Inflammatory macrophage (primary cell): ENCODE results near the gene RCL1.

Source experiments
- DNase-seq, 2 donors: peaks; one replicate each; pipeline ENCODE4 v3.0.0-alpha.2; 2020 to 2022

Gene RCL1

DNA sequence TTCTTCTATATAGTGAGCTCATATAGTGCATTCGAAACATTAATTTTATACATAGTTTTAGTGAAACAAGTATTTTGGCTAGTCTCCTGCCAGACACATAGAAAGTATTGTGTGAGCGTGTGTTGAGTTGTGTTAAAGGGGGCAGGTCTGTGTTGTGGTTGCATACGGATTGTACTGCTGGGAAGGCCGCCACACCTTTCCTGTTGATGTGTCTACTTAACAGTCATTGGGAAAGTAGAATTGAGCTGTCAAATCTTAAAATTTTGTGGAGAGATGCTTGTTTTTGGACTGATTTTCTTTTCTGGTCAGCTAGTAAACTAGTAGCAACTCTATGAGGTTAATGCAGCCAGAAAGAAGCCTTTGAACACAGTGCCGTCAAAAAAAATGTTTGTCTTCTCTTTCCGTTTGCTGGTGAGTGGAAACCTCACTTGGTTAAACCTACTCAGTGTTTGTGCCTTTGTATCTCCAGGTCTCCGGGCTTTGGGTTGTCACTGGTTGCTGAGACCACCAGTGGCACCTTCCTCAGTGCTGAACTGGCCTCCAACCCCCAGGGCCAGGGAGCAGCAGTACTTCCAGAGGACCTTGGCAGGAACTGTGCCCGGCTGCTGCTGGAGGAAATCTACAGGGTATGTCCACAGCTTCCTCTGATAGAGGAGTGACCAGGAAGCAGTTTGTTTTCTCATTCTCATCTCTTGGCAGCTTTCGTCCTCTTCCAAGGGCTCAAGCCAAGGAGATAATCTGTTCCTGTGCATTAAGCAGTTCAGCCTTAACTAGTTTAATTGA is 51.5 kb downstream of the RCL1 start:
- DNase-seq, result no peak

DNA sequence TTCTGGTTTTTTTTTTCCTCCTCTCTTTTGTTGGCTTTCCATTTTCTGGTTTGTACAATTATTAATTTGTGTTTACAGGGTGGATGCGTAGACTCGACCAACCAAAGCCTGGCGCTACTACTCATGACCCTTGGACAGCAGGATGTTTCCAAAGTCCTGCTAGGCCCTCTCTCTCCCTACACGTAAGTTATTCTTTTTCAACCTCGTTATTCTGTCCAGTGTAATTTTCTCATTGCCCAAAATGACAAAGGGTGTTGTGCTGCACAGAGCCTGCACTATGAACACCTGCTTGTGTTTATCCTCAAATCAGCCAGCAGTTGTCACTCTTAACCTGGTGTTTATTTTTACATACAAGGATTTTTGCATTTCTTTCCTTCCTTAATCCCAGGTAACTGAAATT is 56.6 kb downstream of the RCL1 start:
- DNase-seq, result no peak

DNA sequence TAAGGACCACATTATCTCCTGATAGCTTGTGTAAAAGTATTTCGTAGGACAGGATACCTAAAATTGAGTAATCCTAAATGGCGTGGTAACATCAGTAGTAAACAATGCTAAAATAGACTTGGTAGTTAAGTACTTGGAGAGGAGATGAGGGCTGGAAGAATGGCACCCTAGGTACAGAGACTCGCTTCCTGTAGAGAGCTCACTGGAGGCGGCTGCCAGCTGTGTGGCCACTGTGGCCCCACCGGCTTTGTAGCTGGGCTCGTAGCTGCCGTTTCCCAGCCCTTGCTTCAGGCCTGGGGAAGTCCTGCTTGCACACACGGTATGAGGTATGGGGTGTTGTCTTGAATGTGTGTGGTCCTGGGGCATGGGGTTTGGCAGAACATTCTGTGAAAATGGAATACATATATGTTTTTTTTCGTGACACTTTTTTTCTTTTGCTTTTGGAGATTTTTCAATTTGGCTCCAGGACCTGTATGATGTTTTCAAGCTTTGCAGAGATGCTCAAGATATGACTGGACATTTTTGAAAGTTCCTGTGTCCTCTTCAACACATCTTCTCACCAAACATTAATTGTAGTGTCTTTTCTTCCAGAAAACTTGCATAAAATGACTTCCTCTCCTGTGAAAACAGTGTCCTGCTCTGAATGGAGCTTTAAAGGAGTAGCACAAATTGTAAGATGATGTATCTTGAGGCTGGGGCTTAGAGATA is 58.0 kb downstream of the RCL1 start:
- DNase-seq, result no peak

DNA sequence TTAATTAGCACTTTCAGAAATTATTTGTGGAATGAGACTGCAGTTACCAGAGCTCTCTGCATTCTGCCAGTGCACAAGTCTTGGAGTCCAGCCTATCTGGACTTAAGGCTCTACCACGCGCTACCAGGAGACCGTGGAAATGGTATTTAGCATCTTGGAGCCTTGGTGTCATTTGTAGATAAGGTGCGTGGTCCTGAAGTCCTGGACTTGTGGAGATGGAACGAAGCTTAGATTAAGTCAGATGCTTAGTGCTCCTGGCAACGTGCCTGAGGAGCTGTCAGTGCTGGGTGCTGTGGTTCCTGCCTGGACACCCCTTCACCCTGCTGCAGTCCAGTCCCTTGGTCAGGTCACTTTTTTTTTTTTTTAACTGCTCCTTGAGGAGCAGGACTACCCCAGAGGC is 59.7 kb downstream of the RCL1 start:
- no peak for DNase-seq

DNA sequence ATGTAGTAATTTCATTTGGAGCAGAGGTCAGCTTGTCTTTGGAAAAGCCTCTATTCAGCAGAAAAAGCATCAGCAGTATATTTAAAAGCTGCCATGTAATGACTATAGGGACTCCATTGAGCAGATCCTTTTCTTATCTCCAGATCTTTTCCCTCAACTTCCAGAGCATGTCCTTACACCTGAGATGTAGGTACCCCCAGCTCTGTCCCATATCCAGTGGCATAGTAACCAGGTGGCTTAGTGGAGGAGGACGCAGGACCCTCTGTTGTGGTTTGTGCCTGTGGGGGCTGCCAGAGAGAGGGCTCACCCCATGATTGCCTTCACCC is 61.5 kb downstream of the RCL1 start:
- DNase-seq, result no peak

DNA sequence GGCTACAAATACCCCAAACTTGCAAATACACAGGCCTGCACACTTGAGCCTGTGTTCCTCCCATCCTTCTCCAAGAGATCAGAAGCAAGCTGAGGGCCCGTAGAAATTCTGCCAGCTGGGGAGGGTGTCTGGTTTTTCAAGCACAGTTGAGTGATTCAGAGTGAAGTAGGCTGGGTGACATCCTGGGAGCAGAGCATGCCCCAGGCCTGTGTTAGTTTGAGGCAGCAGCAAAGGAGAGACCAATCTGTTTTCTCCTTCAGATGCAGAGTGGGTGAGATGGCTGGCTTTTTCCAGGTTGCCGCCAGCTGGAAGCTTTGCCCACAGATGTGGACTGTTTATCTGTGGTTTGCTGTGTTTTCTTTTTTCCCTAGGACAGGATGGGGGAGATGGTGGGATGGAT is 63.1 kb downstream of the RCL1 start:
- DNase-seq, result no peak

DNA sequence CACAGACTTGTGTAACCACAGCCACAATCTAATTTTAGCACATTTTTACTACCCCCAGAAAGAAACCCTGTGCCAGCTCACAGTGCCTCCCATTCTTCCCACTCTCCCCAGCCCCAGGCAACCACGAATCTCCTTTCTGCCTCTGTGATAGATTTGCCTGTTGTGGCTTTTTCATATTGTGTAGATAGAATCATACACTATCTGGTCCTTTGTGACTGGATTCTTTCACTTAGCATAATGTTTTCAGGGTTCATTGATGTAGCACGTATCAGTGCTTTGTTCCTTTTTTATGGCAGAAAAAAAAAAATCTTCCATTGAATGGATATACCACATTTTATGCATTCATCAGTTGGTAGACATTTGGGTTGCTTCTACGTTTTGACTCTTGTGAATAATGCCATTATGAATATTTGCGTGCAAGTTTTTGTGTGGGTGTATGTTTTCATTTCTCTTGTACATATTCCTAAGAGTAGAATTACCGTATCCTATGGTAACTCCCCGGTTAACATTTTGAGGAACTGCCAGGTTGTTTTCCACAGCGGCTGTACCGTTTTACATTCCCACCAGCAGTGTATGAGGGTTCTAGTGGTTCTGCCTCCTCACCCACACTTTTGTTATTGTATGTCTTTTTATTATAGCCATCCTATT is 64.5 kb downstream of the RCL1 start:
- no peak for DNase-seq

DNA sequence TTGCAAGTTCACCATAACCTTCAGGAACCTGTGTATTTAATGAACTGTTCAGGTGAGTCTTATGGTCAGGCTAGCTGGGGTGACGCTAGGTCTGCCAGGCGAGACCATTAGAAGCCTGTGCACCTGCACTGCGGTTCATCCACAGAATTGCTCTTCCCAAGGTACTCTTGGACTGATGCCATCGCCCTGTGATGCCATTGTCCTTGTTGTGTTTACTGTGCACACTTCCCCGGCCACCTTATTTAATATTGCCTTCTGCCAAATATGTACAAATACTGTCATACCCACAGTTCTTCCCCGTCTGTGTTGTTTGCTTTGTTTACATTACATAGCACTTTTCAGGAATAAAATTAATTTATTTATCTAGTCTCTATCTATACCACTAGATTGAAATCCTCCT is 66.3 kb downstream of the RCL1 start:
- DNase-seq, result no peak

DNA sequence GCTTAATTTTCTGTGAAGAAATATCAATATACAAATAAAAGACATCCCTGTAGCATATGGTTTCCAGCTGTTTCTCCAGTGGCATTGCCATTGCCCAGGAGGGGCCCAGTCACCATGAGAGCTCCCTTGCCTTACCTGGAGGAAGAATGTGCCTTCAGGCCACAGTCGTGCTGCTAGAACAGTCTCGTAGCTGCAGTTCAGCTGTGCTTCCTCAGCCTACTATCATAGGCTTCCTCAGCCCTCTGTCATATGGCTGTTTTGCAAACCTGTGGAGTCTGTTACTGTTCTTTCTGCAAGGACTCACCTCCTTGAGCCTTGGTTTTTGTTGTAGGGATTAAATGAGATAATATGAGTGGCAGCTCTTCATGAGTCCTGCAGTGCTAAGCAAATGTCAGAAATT is 67.6 kb downstream of the RCL1 start:
- DNase-seq, result no peak

DNA sequence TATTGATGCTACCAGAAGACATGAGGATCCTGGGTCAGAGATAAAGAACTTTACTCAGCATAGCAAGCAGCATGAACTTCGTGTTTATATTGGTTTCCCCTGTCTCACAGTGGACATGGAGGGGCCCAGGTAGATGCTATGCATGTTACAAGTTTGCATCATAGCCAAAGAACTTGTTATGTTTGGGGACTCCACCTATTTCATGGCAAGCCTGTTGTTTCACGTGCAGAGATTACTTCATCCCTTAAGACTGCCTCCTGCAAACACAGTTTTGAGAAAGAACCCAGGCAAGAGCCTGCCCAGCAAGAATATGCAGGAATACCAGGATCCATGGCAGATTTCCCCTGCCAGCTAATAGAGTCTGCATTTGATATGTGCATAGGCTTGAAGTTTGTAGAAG is 68.4 kb downstream of the RCL1 start:
- DNase-seq, result no peak

DNA sequence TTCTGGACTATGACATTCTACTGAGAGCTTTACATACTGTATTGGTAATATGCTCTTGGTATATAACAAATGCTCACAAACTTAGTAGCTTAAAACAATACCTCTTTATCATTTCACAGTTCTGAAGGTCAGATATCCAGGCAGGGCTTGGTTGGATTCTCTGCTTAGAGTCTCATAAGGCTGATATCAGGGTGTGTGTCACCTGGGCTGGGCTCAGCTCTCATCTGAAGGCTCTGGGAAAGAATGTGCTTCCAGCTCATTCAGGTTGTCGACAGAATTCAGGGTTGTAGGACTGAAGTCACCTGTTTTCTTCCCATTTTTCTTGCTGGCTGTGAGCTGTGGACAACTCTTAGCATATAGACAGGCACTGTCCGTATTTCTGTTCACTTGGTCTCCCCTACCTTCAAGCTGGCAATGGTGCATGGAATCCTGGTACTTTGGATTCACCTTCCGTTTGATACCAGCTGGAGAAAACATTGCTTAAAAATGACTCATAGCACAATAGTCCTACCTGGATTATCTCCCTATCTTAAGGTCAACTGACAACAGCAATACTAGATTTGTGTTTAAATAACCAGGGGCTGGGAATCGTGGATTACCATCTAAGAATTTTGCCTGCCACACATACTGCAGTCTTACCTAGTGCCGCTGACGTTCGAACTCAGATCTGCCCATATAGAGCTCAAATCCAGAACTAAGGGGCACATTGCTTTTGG is 69.2 kb downstream of the RCL1 start:
- DNase-seq, result no peak

DNA sequence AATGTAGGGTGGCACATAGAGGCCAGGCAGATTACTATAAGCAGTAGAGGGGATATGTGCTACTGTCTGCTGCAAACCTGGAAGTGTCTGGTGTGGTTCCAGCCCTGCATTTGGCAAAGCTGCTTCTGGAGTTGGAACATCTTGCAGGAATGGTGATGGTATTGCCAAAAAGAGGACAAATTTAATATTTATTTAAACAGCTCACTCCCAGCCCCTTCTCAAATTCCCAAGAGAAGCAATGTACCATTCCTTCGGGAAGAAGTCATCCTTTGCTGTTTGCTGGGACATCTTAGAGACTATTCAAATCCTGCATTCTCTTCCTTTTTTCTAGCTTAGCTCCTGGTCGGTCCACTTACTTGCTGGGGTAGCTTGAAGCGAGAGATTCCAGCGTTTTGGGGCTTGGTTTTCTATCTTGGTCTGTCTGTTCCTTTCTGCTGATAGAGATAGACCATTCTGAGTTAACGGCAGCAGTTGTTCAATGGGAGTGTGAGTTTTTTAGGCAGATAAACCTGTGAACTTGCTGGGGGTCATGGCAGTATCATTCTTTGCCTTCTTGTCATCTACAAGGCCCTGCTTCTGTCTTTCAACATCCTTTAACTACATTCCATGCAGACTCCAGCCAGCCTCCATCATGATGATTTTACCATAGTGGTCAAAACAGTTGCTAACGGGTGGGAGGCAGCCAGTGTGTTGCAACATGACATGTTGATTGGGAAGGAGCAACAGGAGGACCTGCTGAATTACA is 69.9 kb downstream of the RCL1 start:
- peak in 1 of 2 donors; percentile 24 for DNase-seq

DNA sequence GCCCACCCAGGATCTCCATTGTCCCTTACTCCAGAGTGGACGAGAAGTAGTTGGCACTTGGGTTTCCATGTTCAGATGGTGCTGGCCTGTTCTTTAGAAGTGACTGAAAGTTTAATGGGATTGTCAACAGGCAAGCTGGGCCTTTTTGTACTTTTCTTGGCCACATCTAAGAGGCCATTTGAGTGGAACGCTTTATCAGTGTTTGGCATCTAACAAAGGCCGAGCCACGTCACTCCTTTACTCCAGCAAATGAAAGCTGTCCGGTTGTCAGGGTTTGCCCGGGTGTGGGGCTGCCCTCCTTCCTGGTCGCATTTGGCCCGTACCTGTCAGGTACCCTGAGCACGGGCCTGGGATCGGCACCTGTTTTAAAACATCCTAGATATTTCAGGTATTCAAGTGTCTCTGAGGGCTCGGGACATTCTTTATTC is 71.5 kb downstream of the RCL1 start:
- DNase-seq, result no peak

DNA sequence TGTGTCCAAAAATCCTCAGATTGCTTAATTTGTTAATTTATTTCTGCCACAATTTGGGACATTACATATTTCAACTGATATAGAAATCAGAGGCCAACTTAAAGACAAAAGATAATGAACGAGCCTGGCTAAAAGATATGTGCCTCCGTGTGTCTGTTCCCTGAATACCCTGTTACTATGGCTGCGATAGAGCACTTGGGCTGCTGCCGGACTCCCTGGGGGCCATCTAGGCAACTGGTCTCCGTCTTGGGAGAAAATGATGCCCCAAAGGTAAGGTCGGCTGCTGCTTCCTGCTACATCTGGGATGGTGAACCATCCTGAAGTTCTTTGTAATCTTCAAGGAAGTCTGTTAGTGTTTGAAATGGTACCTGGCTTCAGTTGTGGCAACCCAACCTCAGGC is 72.0 kb downstream of the RCL1 start:
- DNase-seq, result no peak

DNA sequence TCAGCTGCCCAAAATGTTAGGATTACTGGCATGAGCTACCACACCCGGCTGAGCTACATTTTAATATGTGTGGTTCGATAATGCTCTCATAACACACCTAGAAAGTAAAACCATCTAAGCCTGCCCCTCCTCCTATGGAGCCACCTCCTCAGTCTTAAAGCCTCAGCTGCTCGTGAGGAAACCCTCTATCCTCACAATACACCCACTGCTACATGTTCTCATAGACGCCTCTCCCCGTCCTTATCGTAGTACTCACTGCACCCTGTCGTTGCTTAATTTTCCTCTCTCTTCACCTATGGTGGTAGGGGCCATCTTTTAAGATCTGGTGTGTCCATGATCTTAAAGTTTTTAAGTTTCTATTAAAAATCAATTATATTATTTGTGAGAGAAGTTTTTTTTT is 72.9 kb downstream of the RCL1 start:
- DNase-seq, result no peak

DNA sequence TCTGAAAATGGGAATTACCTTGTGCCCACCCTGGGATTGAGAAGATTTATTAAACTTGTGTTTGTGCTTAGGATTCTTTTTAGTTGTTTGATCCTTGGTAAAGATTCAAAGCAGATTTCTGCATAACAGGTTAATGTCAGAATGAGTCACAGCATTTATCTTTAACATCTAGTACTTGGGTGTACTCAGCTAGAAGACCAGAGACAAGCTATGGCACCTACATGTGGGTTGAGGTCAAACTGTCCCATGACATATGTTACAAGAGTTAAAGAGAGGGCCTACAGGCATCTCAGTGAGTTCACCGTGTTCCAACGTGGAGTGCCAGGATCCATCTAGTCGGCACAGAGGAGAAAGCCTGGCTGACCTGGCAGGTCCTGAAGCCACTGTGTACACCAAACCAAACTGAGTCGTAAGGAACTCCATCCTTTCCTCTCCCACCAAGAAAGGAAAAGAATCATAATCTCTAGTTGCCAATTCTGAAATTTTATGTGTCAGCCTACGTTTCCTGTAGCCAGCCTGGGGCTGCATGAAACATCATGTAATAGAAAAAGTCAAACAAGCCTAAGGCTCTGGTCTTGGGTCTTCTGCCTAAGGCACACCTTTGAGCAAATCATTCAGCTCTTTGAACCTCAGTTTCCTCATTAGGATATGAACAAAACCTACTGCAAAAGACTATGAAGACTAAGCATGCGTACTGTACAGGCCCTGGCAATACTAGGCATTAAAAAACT is 73.7 kb downstream of the RCL1 start:
- no peak for DNase-seq

DNA sequence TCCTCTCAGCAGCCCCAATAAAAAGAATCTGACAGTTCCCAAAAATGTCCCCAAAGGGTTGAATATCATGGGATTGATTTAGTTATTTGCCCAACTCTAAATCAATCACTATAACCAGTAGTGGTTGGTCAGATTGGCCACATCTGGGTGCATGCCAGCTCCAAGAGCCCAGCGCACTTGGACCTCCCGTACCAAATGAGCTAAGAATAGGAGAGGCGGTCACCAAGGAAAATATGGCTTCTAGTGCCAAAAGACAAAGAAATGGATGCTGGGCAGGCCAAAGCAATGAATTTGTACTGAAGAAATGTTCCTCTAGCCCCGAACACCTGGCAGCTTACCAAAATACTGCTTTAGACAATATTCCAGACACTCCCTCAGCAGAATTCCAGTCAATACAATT is 80.3 kb downstream of the RCL1 start:
- DNase-seq, result no peak

DNA sequence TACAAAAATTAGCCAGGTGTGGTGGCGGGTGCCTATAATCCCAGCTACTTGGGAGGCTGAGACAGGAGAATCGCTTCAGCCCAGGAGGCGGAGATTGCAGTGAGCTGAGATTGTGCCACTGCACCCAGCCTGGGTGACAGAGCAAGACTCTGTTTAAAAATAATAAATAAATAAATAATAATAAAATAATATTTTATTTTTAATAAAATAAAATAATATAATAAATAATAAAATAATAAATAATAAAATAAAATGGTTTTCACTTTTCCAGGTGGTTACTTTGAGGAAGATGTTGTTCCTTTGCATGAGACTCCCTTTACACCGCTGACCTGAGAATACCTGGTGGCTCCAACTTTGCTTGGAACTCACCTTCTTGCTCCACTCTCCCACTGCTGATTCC is 82.8 kb downstream of the RCL1 start:
- DNase-seq, result no peak

DNA sequence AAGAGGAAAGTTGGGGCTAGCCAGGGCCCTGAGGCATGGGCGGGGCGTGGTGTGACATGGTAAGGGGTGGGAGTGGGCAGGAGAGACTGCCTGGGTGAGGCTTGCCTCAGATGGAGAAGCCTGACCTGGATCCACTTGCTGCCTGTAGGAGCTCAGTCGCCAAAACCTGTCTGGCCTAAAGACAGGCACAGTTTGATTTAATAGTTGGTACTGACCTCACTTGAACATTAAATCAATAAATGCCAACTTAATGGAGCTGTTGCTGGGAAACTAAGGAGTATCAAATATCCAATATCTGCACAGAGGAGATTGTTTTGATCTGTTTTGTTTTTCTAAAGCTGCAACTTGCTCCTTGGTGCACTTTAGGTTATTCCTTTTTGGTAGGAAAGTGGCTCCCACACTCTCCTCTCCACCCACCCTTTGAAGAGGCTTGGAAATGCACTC is 86.4 kb downstream of the RCL1 start:
- DNase-seq, result no peak

DNA sequence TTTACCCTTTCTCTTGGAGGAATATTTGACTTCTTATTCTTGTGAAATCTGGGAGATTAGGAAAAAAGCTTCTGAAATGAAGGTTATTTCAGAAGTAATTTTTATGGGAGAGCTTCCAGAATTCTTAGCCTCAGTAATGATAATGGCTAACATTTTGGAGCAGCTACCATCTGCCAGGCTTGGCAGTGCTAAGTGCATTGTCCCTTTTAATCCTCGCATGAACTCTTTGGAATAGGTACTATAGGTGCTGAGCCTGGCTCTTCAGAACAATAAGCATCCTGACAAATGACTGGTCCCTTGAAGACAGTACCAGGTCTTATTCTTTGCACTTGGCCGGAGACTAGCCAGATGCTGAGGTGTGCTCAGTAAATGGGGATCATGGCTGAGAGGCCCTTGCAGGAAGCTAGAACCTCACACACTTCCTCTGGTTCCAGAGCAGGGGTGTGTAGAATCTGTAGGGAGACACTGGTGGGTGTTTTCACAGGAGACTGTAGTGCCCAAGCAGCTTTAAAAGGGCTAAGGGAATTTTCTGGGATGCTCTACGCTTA is 90.7 kb downstream of the RCL1 start:
- DNase-seq, result no peak

DNA sequence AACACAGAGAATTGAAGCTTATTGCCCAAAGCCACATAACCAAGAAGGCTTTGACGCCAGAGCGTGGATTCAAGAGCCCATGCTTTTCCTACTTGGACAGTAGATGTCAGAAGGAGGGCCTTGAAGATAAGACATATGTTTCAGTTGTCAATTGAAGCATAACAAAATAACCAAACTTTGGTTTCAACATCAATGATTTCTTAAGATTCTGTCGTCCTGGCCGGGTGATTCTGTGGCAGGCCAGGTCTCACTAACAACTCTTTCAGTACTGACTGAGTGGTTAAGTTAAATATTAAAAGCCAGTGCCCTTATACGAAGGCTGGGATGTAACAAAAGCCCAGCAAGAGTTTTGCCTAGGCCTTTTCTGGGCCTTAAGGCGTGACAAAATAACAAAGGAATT is 94.0 kb downstream of the RCL1 start:
- DNase-seq, result no peak

DNA sequence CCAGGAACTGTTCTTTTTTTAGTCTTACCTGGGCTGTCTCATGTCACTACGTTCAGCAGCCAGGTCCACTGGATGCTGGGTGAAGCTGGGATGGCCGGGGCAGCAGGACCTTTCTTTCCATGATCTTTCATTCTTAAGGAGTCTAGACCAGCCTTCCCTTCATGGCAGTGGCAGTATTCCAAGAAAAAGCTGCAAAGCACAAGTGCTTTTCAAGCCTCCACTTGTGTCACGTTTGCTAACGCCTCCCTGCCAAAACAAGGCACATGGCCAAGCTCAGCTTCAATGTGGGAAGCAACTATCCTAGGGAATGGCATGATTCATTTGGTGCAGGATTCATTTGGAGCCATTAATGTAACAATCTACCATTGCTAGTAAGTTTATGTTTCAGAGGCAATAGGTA is 94.8 kb downstream of the RCL1 start:
- no peak for DNase-seq
